GM18858 (cell line): ENCODE measurements around the gene LYZL6.
"Not testable (repeated sequence)": the region's sequence is repeated elsewhere in the genome, so short reads cannot be mapped to it uniquely, and the experiment has no call there.

ENCODE experiments used
- ATAC-seq: cut with Tn5 transposase; IDR thresholded peaks from one replicate; pipeline ENCODE4 v1.9.1; 2021; ENCODE audit not compliant: unreplicated experiment

LYZL6 gene

GRCh38 chr17:35909408-35909807 is 34.1 kb downstream of the LYZL6 start:
- ATAC-seq, result no peak

- no peak for ATAC-seq
Observed at GRCh38 chr17:35907691-35908090, 35.8 kb downstream of the LYZL6 start.

- no peak for ATAC-seq
Observed at GRCh38 chr17:35906926-35907637, 36.4 kb downstream of the LYZL6 start.

- no peak for ATAC-seq
Observed at GRCh38 chr17:35906191-35906925, 37.2 kb downstream of the LYZL6 start.

- ATAC-seq, result no peak
Observed at GRCh38 chr17:35903451-35903850, 40.1 kb downstream of the LYZL6 start.

GRCh38 chr17:35901631-35902175 is 41.8 kb downstream of the LYZL6 start:
- no peak for ATAC-seq

GRCh38 chr17:35900708-35901480 is 42.6 kb downstream of the LYZL6 start:
- ATAC-seq, result no peak

GRCh38 chr17:35900280-35900679 is 43.2 kb downstream of the LYZL6 start:
- ATAC-seq, result no peak

- ATAC-seq, result no peak
Observed at GRCh38 chr17:35898283-35899070, 45.0 kb downstream of the LYZL6 start.

GRCh38 chr17:35897772-35898171 is 45.7 kb downstream of the LYZL6 start:
- ATAC-seq, result not testable (repeated sequence)

GRCh38 chr17:35895636-35896587 is 47.6 kb downstream of the LYZL6 start:
- no peak for ATAC-seq

GRCh38 chr17:35894206-35894605 is 49.3 kb downstream of the LYZL6 start:
- no peak for ATAC-seq

GRCh38 chr17:35893751-35894150 is 49.8 kb downstream of the LYZL6 start:
- no peak for ATAC-seq

- no peak for ATAC-seq
Observed at GRCh38 chr17:35892091-35893035, 51.1 kb downstream of the LYZL6 start.

GRCh38 chr17:35891269-35891668 is 52.2 kb downstream of the LYZL6 start:
- ATAC-seq, result no peak

- ATAC-seq, result no peak
Observed at GRCh38 chr17:35890774-35891155, 52.7 kb downstream of the LYZL6 start.

- no peak for ATAC-seq
Observed at GRCh38 chr17:35889818-35890773, 53.4 kb downstream of the LYZL6 start.
